Heart right ventricle (tissue), 16 donors: ENCODE results near the gene LHX4. TPM values are rescaled to one million over a fixed set of nuclear protein-coding genes. Genes with fewer than 3 reads are reported as not detected.

Experiments
- ATAC-seq, 8 donors: fragments of 200-7000 bp; cut with Tn5 transposase; one replicate each; pipeline ENCODE4 v1.9.1; 2020; ENCODE audit warnings: mild to moderate bottlenecking in 8 of 8, moderate library complexity in 8 of 8, moderate number of reproducible peaks in 1 of 8
- DNase-seq, 2 donors: peaks; one replicate each; pipeline ENCODE4 v3.0.0-alpha.2; 2020
- H3K27ac ChIP-seq, 10 donors: fragments of 200-600 bp; sonication (generic) in 2 of 10; one replicate each; pipeline versions ENCODE4 v1.5.0 to v1.8.0; 2020 to 2022; ENCODE audit warnings: mild to moderate bottlenecking in 3 of 10
- H3K27me3 ChIP-seq, 7 donors: fragments of 200-600 bp; one replicate each; pipeline ENCODE4 v1.8.0; 2021 to 2022; ENCODE audit warnings: mild to moderate bottlenecking in 2 of 7
- H3K36me3 ChIP-seq, 9 donors: fragments of 200-600 bp; sonication (generic) in 1 of 9; one replicate each; pipeline versions ENCODE4 v1.5.0 to v1.8.0; 2020 to 2022; ENCODE audit warnings: mild to moderate bottlenecking in 2 of 9
- H3K4me1 ChIP-seq, 9 donors: fragments of 200-600 bp; sonication (generic) in 1 of 9; one replicate each; pipeline versions ENCODE4 v1.5.0 to v1.8.0; 2020 to 2022; ENCODE audit warnings: mild to moderate bottlenecking in 4 of 9
- H3K4me3 ChIP-seq, 10 donors: fragments of 200-600 bp; sonication (generic) in 2 of 10; one replicate each; pipeline versions ENCODE4 v1.5.0 to v1.8.0; 2020 to 2022; ENCODE audit warnings: mild to moderate bottlenecking in 7 of 10, moderate library complexity in 2 of 10
- H3K9me3 ChIP-seq, 11 donors: fragments of 200-600 bp in 10 of 11; sonication (generic) in 2 of 11; one replicate each; pipeline versions ENCODE4 v1.5.0 to v1.8.0; 2013 to 2022; ENCODE audit warnings: mild to moderate bottlenecking in 2 of 11, control low read depth in 1 of 11, moderate library complexity in 1 of 11
- CTCF ChIP-seq, 9 donors: fragments of 200-600 bp; sonication (generic) in 2 of 9; IDR thresholded peaks; one replicate each; pipeline versions ENCODE4 v1.5.0 to v1.8.0; 2021 to 2022; ENCODE audit warnings: antibody characterized with exemption in 9 of 9, mild to moderate bottlenecking in 5 of 9, moderate library complexity in 1 of 9
- WGBS, 2 donors: extraction: QIAGEN DNeasy Blood & Tissue Kit; methylation state at CpG; one replicate each; pipeline ENCODE4 v1.1.7; 2013; ENCODE audit warnings: inconsistent platforms in 1 of 2; 5-methylcytosine and 5-hydroxymethylcytosine counted together
- intact Hi-C, 10 donors: fragments of 100-400 bp; cut with DNase I; formaldehyde crosslinking; loops; one replicate each; pipeline versions ENCODE4 v1.11.1 to v1.14.2; 2022
- polyA plus RNA-seq, 2 donors: library from polyadenylated mRNA; stranded (reverse); fragments of 200-250 nt; gene quantifications; one replicate each; pipeline ENCODE4 v1.2.3, GENCODE V29; 2013
- total RNA-seq, 10 donors: library from RNA; stranded (reverse); fragmentation: NEBNext Ultra II Directional in 3 of 10; extraction: Animal tissue kit (Norgen Biotek cat#: 25700) in 3 of 10; gene quantifications; one replicate each; pipeline versions ENCODE4 v1.2.1 to v1.2.4, GENCODE V29; 2021 to 2023
- donor health status: Arrhythmogenic right ventricular cardiomyopathy.
- donor health status: ischemic (EF 13 %, LVEDD 7.1; RV severe dilation, severe dysfunction).
- donor health status: healthy with polysubstance abuse.
- donor health status: DM: no; HTN: yes; CAD: no.
- donor health status: DM: no; HTN: no; CAD: no.
- donor health status: ischemic (EF 25% LVEDD 6.9; RV normal size, moderate dysfunction).
- donor health status: ischemic (EF 25% LVEDD 5.7; RV mildly dilated, moderate dysfunction).
- donor health status: healthy.
- donor health status: DM: yes; HTN: yes; CAD: no.
- donor health status: Ischemic cardiomyopathy.
- donor health status: ischemic (EF 35%, LVEDD 5.7; RV mildly dilated, moderate dysfunction).
- donor health status: nonischemic (EF 11% LVEDD 7.7; RV severe dilation, severe dysfunction).
- donor health status: DM: yes; HTN: yes; CAD: no.
- donor health status: PGD.
- donor health status: ischemic (EF 29% LVEDD 5.4; RV normal size, mild dysfunction).
- donor health status: nonischemic (EF 23%, LVEDD 6.1; RV moderate dilation, normal function).

LHX4 gene
- total and polyA plus RNA-seq, 12 donors = under 0.01 TPM; not detected in 11

GRCh38 chr1:180182643-180183311 lies 47.3 kb upstream of the LHX4 start:
- H3K36me3 ChIP-seq = peaks cover 0 to 81% (median 37%) of the 10 kb centered on the region in 9 donors
- WGBS, 2 donors = 90 to 96% methylated on average over 21 to 22 of the region's 22 CpGs
- intact Hi-C loops = loop anchor here in 7 of 10 donors (10.0 kb wide), 3 partner anchors 232 to 302 kb away; no protein-coding TSS in a partner anchor
- ATAC-seq (no peak), DNase-seq (no peak)
- no peaks in the 10 kb centered on the region for H3K9me3 ChIP-seq
- no peak overlapping the region for H3K27ac ChIP-seq
- H3K4me1 ChIP-seq = no peaks in the 10 kb centered on the region
- TF ChIP-seq CTCF (IDR thresholded peaks at IDR 0.05) = no peak
- no peaks in the 10 kb centered on the region for H3K27me3 ChIP-seq
- H3K4me3 ChIP-seq = no peak overlapping the region

GRCh38 chr1:180183426-180183825 lies 46.6 kb upstream of the LHX4 start:
- Histone ChIP-seq H3K9me3 (no peaks in the 10 kb centered on the region), H3K27me3 (no peaks in the 10 kb centered on the region), H3K4me1 (no peaks in the 10 kb centered on the region), H3K27ac (no peak overlapping the region), H3K36me3 (peaks cover 0 to 86% (median 39%) of the 10 kb centered on the region in 9 donors), H3K4me3 (no peak overlapping the region)
- no peak for TF ChIP-seq CTCF (IDR thresholded peaks at IDR 0.05)
- DNase-seq (no peak), ATAC-seq (peak in 1 of 8 donors; percentile 20)
- intact Hi-C loops = loop anchor here in 7 of 10 donors (10.0 kb wide), 3 partner anchors 231 to 301 kb away; no protein-coding TSS in a partner anchor
- WGBS, 2 donors = 76 to 77% methylated on average over 10 of the region's 10 CpGs

- Histone ChIP-seq H3K4me1 (no peaks in the 10 kb centered on the region), H3K27ac (no peak overlapping the region), H3K36me3 (peaks cover 0 to 91% (median 45%) of the 10 kb centered on the region in 9 donors), H3K4me3 (no peak overlapping the region), H3K9me3 (no peaks in the 10 kb centered on the region), H3K27me3 (no peaks in the 10 kb centered on the region)
- no peak for ATAC-seq
- 90 to 94% methylated on average over 9 of the region's 9 CpGs for WGBS, 2 donors
- intact Hi-C loops = loop anchor here in 7 of 10 donors (10.0 kb wide), 3 partner anchors 231 to 301 kb away; no protein-coding TSS in a partner anchor
- no peak for DNase-seq
- TF ChIP-seq CTCF (IDR thresholded peaks at IDR 0.05) = no peak
These were observed 46.0 kb upstream of the LHX4 start for GRCh38 chr1:180184041-180184440.

GRCh38 chr1:180185281-180185680 lies 44.8 kb upstream of the LHX4 start:
- H3K36me3 ChIP-seq = peaks cover 0 to 94% (median 53%) of the 10 kb centered on the region in 9 donors
- H3K9me3 ChIP-seq = no peaks in the 10 kb centered on the region
- H3K4me3 ChIP-seq = no peak overlapping the region
- ATAC-seq = no peak
- intact Hi-C loops = loop anchor here in 8 of 10 donors (5.0 to 10.0 kb wide), 4 partner anchors 230 to 300 kb away; no protein-coding TSS in a partner anchor
- H3K4me1 ChIP-seq = no peaks in the 10 kb centered on the region
- no peak overlapping the region for H3K27ac ChIP-seq
- no peak for DNase-seq
- no peak for TF ChIP-seq CTCF (IDR thresholded peaks at IDR 0.05)
- 84 to 92% methylated on average over 5 of the region's 5 CpGs for WGBS, 2 donors
- H3K27me3 ChIP-seq = no peaks in the 10 kb centered on the region
